Stimulated activated CD8-positive, alpha-beta memory T cell treated with anti-CD3 and anti-CD28 coated beads, Interleukin-7, amount 100 ng/mL, for 48 hours (primary cell): ENCODE data around the gene OPA3.
A peak's percentile ranks its signal among the peaks of the same experiment; 100 is the strongest.
"Not testable (repeated sequence)": the region's sequence is repeated elsewhere in the genome, so short reads cannot be mapped to it uniquely, and the experiment has no call there.

Experiments
- DNase-seq, 2 donors: peaks; one replicate each; pipeline ENCODE4 v3.0.0-alpha.2; 2020; ENCODE audit warnings: low read depth in 1 of 2; ENCODE audit errors: extremely low read depth in 1 of 2

The OPA3 gene

GRCh38 chr19:45523642-45524256, 60.9 kb downstream of the OPA3 start:
- no peak for DNase-seq

GRCh38 chr19:45522010-45522941, 62.3 kb downstream of the OPA3 start:
- DNase-seq: no peak

- no peak for DNase-seq
Observed at GRCh38 chr19:45518469-45518826, 66.2 kb downstream of the OPA3 start.

- no peak for DNase-seq
Observed at GRCh38 chr19:45517641-45518468, 66.7 kb downstream of the OPA3 start.

GRCh38 chr19:45517238-45517637, 67.4 kb downstream of the OPA3 start:
- no peak for DNase-seq

GRCh38 chr19:45515807-45516401, 68.7 kb downstream of the OPA3 start:
- no peak for DNase-seq

- no peak for DNase-seq
Observed at GRCh38 chr19:45515081-45515624, 69.4 kb downstream of the OPA3 start.

GRCh38 chr19:45514376-45515051, 70.1 kb downstream of the OPA3 start:
- no peak for DNase-seq

- no peak for DNase-seq
Observed at GRCh38 chr19:45512881-45513483, 71.6 kb downstream of the OPA3 start.

GRCh38 chr19:45511074-45511473, 73.5 kb downstream of the OPA3 start:
- DNase-seq: no peak

GRCh38 chr19:45510352-45510751, 74.2 kb downstream of the OPA3 start:
- not testable (repeated sequence) for DNase-seq

GRCh38 chr19:45509692-45510015, 74.9 kb downstream of the OPA3 start:
- no peak for DNase-seq

- no peak for DNase-seq
Observed at GRCh38 chr19:45508861-45509691, 75.5 kb downstream of the OPA3 start.

- DNase-seq: peak in 1 of 2 donors; percentile 51
Observed at GRCh38 chr19:45508417-45508860, 76.2 kb downstream of the OPA3 start.

- no peak for DNase-seq
Observed at GRCh38 chr19:45507872-45508416, 76.7 kb downstream of the OPA3 start.

- peak; percentile 81 to 89 for DNase-seq
Observed at GRCh38 chr19:45506989-45507871, 77.4 kb downstream of the OPA3 start, which contains the start of gene VASP. Gene VASP (plus strand): TSS chr19:45507479. CDS start chr19:45507772, 293 bp downstream.

GRCh38 chr19:45506246-45506988, 78.2 kb downstream of the OPA3 start:
- peak; percentile 99 for DNase-seq
